NCI-H2227 treated with DMSO at 0.1 percent for 48 hours (cell line): ENCODE data around the gene CIRBP.
A peak's percentile ranks its signal among the peaks of the same experiment; 100 is the strongest.

ENCODE experiments used
- DNase-seq: peaks from one replicate; lab custom pipeline; 2025; lab: John Stamatoyannopoulos, UW

CIRBP gene

DNA sequence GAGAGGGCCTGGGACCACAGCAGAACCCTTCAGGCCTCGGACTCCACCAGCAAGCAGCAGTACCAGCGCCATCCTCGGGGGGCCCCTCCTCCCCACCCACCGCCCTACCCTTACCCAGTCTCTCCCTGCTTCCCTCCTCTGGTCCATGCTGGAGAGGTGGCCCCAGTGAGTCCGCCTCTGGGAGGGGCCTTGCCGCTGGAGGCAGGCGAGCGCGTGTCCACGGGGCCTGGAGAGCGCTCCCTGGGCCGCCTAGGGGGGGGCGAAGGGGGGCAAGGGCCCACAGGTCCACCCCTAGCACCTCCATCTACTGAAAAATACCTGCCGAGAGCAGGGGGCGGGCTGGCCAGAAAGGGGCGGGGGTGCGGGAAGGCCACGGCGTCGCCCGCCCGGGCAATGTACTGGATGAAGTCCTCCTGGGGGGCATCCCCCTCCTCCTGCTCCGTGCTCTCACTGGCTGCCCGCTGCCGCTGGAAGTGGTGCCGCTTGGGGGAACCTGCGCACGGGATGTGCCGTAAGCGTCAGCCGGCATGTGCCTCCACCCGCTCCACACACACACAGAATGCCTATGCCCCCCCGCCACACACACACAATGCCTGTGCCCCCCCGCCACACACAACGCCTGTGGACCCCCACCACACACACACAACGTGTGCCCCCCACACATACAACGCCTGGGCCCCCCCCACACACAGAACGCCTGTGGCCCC is 38.2 kb upstream of the CIRBP start:
- no peak for DNase-seq

DNA sequence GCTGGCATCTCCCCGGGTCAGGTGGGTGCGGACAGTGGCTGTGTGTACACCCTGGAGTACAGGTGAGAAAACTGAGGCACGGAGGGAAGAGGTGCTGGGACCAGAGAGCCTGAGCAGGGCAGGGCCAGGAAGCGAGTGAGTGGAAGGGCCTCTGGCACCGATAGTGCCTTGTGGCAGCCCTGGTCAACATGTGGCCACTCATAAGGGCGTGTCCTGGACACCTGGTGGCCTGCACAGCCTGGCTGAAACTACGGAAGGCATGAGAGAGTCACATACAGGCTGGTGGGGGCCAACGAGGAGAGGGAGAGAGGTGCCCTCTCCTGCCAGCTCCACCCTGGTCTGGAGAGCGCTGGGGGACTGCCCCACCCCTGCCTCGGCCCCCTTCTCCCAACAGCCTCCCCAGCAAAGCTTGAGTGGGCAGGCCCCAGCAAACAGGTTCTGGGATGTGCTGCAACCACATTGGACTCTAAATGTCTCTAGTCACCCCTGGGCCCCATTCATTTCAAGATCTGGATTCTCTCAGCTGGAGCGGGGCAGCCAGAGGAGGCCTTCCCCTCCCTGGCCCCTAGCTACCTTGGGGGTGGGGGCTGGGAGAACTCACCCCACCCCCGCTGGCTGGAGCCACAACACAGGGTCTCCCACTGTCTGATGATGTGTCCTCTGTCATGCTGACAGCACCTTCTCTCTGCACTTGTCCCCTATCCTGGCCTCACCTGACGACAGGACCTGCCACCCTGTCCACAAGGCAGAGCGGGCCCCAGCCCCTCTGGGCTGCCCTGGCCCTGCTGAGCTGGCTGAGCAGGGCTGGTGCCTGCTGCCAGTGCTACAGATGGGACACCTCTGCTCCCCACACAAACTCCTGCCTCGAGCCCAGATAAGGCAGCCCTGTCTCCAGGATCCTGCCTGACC is 37.1 kb upstream of the CIRBP start:
- DNase-seq: no peak

DNA sequence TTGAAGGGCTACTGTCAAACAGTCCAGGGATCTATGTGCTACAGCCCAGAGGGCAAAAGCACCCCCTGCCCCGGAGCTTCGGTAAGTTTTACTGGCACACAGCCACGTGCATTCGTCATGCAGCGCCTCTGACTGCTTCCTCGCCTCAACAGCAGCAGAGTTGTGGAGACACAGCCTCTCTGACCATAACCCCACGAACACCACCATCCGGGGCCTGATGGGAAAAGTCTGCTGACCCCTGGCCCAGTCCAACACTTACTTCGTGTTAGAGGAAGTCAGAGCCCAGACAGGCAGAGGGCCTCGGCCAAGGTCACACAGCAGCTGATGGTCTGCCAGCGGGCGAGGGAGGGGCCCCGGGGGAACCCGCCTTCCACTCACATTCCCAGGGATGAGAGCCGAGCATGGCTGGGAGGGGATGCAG is 36.5 kb upstream of the CIRBP start:
- no peak for DNase-seq

GRCh38 chr19:1233115-1233667 is 35.9 kb upstream of the CIRBP start:
- no peak for DNase-seq

GRCh38 chr19:1234051-1234954 is 34.8 kb upstream of the CIRBP start:
- DNase-seq: no peak

DNA sequence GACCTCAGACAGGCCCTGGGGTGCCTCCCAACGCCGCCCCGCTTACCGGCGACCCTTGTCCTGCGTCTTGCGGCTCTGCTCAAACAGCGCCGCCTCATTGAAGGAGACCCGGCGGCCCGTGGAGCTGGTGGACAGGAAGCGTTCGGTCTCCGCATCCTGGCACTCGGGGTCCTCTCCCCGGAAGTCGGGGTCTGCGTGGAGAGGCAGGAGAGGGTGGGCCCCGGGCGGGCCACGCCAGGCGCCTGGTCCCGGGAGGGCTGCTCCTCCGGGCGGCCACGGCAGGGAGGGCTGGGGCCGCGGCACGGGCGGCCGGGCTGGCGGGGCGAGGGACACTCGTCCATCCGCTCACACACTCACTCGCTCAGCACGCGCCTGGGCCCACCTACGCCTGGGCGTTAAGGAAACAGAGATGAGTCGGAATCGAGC is 34.2 kb upstream of the CIRBP start:
- no peak for DNase-seq

DNA sequence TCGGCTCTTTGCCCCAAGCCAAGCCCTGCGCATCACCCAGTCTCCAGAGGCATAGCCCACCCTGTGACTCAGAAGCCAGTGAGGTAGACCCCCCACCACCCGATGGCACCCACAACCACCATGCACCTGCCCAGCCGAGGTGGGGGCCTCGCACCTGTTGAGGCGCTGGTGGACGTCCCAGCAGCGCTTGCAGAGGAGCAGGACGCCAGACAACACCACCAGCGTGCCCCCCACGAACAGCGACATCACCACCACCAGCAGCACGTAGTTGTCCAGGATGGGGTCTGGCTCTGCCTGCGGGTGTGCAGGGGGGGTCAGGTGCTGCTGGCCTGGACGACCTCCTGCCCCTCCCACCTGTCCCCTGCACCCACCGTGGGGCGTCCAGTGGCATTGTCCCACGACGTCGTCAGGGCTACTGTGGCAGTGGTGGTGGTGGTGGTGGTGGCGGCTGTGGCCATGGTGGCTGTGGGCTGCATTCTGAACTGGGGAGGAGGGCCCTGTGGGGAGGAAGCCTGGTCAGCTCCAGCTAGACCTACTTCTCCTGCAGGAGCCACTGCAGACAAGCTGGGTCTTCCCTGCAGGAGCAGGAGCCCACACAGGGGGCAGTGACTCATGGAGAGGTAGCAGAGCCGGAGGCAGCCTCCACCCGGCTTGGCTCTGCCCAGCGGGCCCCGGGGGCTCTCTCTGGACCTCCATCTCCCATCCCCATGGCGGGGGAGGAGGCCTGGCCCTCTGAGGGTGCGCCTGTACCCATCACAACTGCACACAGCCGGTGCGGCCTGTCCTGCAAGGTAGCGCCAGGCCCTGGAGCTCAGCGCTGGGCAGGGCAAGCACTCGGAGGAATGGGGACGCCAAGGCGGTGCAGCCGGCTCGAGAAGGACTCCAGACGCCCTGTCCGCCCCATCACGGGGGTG is 33.2 kb upstream of the CIRBP start:
- DNase-seq: no peak

- peak; percentile 29 for DNase-seq
Observed at GRCh38 chr19:1236576-1236975, 32.6 kb upstream of the CIRBP start.

GRCh38 chr19:1237027-1237659 is 32.0 kb upstream of the CIRBP start:
- no peak for DNase-seq

- DNase-seq: no peak
Observed at GRCh38 chr19:1237754-1238368, 31.3 kb upstream of the CIRBP start, which contains the start of gene CBARP. TSS of gene CBARP (minus strand) at chr19:1238005. CDS start at chr19:1236100, 1,905 bp downstream.

DNA sequence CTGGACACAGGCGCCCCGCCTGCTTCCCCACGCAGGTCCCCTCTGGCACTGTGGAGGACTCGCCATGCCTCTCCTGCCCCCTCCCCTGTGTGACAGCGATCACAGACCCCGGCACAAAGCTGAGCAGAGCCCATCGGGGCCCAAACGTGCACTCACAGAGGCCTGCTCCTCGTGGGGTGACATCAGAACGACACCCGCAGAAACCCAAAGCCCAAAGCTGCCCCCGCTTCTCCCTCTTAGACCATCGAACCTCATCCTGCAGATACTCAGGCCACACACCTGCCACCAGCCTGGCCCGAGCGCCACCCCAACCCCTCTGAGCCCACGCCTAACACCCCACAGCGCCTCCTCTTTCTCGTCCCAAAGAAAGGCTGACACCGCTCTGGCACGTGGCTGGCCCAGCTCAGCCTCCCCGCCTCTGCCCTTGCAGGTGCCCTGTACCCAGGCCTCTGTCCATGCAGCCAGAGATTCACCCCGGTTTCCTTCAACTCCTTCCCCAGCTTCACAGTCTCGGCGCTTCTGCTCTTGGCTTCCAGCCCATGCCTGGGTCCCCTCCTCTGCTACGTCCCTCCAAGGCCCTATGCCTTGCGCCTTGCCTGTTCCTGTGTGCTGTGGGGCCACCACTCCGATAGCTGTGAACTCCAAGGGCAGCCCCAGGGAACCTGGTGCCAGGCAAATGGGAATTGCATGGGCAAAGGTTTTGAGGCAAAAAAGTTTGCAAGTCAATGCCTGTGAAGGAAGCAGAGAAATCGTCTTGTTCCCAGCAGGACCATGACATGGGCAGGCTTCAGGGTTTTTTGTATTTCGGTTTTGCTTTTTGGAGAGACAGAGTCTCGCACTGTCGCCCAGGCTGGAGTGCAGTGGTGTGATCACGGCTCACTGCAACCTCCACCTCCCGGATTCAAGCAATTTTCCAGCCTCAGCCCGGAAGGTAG is 30.5 kb upstream of the CIRBP start:
- DNase-seq: no peak

DNA sequence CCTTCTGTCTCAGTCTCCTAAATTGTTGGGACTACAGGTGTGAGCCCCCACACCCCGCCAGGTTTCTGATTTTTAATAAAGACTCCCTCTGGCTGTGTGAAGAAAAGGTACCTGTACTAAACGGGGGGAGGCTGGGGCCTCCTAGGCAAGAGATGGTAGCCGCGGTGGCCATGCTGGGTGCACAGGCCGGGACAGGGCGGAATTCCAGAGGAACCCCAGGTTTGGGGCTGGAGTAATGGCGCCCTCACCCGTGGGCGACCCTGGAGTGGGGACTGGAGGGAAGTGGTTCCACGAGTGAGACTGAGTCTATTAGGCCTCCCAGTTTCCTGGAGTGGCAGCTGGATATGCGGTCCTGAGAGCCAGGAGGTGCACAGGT is 29.7 kb upstream of the CIRBP start:
- DNase-seq: no peak

DNA sequence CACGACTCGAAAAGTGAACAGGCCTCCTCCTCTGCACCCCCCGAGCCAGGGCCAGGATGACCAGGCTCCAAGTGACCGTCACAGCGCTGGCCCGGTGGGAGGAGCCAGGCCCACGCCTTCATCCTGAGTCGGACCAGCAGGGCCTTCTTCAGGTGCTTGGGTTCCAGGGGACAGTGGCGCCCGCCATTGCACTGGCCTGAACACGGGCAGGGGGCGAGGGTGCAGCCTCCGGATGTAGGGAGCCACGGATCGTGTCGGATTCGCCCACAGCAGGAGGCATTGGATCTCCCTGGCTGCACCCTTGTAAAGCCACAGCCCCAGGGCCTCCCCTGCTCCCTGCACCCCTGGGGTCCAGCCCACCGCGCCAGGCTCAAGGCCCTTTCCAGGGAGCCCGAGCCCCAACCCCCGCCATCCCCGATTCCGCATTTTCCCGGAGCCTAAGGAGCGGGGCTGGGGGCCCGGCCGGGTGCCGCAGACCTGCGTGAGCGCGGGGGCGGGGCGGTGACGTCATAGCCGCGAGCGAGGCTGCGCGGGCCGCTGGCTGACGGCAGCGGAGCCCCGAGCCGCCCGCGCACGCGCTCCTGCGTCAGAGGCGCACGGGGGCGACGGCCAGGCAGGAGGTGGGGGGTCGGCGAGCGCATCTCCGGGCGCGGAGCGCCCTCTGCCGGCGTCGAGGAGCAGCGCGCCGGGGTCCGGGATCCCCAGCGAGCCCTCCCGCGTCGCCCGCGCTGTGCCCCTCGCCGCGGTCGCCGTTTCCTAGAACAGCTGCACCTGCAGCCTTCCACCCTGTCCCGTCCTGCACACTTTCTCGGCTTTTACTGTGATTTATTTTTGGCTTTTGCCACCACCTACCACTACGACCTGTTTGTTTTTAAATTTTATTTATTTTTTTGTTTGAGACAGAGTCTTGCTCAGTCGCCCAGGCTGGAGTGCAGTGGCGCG is 29.1 kb upstream of the CIRBP start:
- peak; percentile 59 for DNase-seq

DNA sequence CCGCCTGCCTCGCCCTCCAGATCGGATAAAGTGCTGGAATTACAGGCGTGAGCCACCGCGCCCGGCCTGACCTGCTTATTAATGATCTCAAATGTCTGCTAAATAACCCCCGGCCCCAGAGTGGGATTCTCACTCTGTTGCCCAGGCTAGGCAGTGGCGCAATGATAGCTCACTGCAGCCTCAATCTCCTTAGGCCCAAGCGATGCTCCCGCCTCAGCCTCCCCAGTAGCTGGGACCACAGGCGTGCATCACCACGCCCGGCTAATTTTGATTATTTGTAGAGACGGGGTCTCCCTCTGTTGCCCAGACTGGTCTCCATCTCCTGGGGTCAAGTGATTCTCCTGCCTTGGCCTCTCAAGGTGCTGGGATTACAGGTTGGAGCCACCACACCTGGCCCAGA is 28.2 kb upstream of the CIRBP start:
- DNase-seq: no peak

DNA sequence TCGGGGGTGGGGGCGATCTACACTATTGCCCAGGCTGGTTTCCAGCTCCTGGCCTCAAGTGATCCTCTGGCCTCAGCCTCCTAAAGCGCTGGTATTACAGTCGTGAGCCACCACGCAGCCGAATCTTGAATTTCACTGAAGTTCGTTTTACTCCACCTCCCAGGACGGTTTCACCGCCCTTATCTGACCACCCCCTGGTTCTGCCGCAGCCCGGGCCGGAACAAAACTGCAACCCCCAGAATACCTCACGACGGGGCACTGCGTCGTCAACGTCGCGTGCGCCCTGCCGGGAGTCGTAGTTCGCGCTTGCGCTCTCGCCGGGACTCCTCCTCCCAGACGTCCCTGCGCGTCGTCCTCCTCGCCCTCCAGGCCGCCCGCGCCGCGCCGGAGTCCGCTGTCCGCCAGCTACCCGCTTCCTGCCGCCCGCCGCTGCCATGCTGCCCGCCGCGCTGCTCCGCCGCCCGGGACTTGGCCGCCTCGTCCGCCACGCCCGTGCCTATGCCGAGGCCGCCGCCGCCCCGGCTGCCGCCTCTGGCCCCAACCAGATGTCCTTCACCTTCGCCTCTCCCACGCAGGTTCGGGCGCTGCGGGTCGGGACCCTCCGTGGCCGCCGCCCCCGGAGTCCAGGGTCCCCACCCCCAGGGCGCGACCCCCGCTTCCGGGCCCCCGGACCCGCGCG is 27.6 kb upstream of the CIRBP start, which contains the start of gene ATP5F1D:
Gene ATP5F1D, plus strand, starts transcription at position 335 of the 679 bp plus-strand sequence. Its CDS starts 100 bp downstream, at position 435.
- peak; percentile 71 for DNase-seq

- peak; percentile 37 for DNase-seq
Observed at GRCh38 chr19:1243768-1244692, 25.1 kb upstream of the CIRBP start.
